Stimulated activated CD4-positive, alpha-beta T cell treated with anti-CD3 and anti-CD28 coated beads, TNF-alpha, amount 100 ng/mL, for 4 hours (primary cell): ENCODE results near the gene SRM.
"Not testable (repeated sequence)": the region's sequence is repeated elsewhere in the genome, so short reads cannot be mapped to it uniquely, and the experiment has no call there.

ENCODE experiments used
- DNase-seq, 3 experiments: peaks; one replicate each; pipeline ENCODE4 v3.0.0-alpha.2; 2020; ENCODE audit warnings: low read depth in 3 of 3

The SRM gene

GRCh38 chr1:11059968-11060830 lies at the start of gene SRM:
TSS of gene SRM (minus strand) at chr1:11060018. CDS start at chr1:11059943, 75 bp downstream.
- peak; percentile 82 to 87 (median 83) for DNase-seq

- no peak for DNase-seq
Observed at GRCh38 chr1:11109047-11109760, 49.4 kb upstream of the SRM start.

- no peak for DNase-seq
Observed at GRCh38 chr1:11107599-11107998, 47.8 kb upstream of the SRM start.

GRCh38 chr1:11105586-11105985 lies 45.8 kb upstream of the SRM start:
- no peak for DNase-seq

GRCh38 chr1:11101347-11101746 lies 41.5 kb upstream of the SRM start:
- DNase-seq, result no peak

GRCh38 chr1:11100806-11101205 lies 41.0 kb upstream of the SRM start:
- not testable (repeated sequence) for DNase-seq

GRCh38 chr1:11100149-11100493 lies 40.3 kb upstream of the SRM start:
- no peak for DNase-seq

- DNase-seq, result peak; percentile 90 to 94 (median 92)
Observed at GRCh38 chr1:11099310-11100148, 39.7 kb upstream of the SRM start, which contains the start of gene EXOSC10. TSS of gene EXOSC10 (minus strand) at chr1:11099869. CDS start at chr1:11099831, 38 bp downstream.

- DNase-seq, result no peak
Observed at GRCh38 chr1:11098931-11099309, 39.1 kb upstream of the SRM start.

GRCh38 chr1:11083784-11084183 lies 24.0 kb upstream of the SRM start:
- not testable (repeated sequence) for DNase-seq

GRCh38 chr1:11080931-11081330 lies 21.1 kb upstream of the SRM start:
- no peak for DNase-seq

GRCh38 chr1:11078631-11079030 lies 18.8 kb upstream of the SRM start:
- no peak for DNase-seq

GRCh38 chr1:11073398-11073797 lies 13.6 kb upstream of the SRM start:
- DNase-seq, result not testable (repeated sequence)

- no peak for DNase-seq
Observed at GRCh38 chr1:11072216-11072917, 12.5 kb upstream of the SRM start.

GRCh38 chr1:11071463-11072215 lies 11.8 kb upstream of the SRM start:
- no peak for DNase-seq

GRCh38 chr1:11070876-11071275 lies 11.1 kb upstream of the SRM start:
- DNase-seq, result no peak

GRCh38 chr1:11068600-11069473 lies 9.0 kb upstream of the SRM start:
- no peak for DNase-seq

- DNase-seq, result no peak
Observed at GRCh38 chr1:11067716-11068599, 8.1 kb upstream of the SRM start.

GRCh38 chr1:11065796-11066195 lies 6.0 kb upstream of the SRM start:
- DNase-seq, result no peak
